Ishikawa (cell line): ENCODE data around the gene YY2.

Source experiments
- CREB1 ChIP-seq: IDR thresholded peaks from 2 replicates; pipeline ENCODE4 v1.6.1; 2012; ENCODE audit warnings: low read depth
- EGR1 ChIP-seq: IDR thresholded peaks from 2 replicates; pipeline ENCODE4 v1.6.1; 2012
- EP300 ChIP-seq: IDR thresholded peaks from 2 replicates; pipeline ENCODE4 v1.6.1; 2012; ENCODE audit warnings: borderline replicate concordance
- RAD21 ChIP-seq: IDR thresholded peaks from 2 replicates; pipeline ENCODE4 v1.6.1; 2012; ENCODE audit warnings: low read depth
- REST ChIP-seq: IDR thresholded peaks from 2 replicates; pipeline ENCODE4 v1.6.1; 2012; ENCODE audit warnings: low read depth, mild to moderate bottlenecking
- USF1 ChIP-seq: IDR thresholded peaks from 2 replicates; pipeline ENCODE4 v1.6.1; 2012
- ZBTB7A ChIP-seq: IDR thresholded peaks from 2 replicates; pipeline ENCODE4 v1.6.1; 2012; ENCODE audit warnings: low read depth

DNA sequence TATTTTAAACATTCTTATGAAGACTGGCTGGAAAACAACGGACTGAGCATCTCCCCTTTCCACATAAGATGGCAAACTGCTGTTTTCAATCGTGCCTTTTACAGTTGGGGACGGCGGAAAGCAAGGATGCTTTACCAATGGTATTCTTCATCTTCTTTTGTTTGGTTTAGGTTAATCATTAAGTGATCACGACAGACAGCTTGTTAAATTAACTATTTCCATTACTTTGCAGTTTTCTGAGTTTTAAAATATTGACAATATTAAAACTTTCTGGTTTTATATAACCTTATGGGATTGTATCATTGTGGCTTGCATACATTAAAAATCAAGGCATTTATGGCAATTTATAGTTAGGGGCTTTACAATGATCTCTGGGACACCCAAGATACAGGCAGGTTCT is 12.6 kb upstream of the YY2 start:
- TF ChIP-seq ZBTB7A (no peak), REST (no peak), CREB1 (no peak), EP300 (no peak), EGR1 (no peak), RAD21 (no peak), USF1 (no peak)
